ENCODE data around the gene GTPBP6.
"Not testable (repeated sequence)": the region's sequence is repeated elsewhere in the genome, so short reads cannot be mapped to it uniquely, and the experiment has no call there.

The GTPBP6 gene

DNA sequence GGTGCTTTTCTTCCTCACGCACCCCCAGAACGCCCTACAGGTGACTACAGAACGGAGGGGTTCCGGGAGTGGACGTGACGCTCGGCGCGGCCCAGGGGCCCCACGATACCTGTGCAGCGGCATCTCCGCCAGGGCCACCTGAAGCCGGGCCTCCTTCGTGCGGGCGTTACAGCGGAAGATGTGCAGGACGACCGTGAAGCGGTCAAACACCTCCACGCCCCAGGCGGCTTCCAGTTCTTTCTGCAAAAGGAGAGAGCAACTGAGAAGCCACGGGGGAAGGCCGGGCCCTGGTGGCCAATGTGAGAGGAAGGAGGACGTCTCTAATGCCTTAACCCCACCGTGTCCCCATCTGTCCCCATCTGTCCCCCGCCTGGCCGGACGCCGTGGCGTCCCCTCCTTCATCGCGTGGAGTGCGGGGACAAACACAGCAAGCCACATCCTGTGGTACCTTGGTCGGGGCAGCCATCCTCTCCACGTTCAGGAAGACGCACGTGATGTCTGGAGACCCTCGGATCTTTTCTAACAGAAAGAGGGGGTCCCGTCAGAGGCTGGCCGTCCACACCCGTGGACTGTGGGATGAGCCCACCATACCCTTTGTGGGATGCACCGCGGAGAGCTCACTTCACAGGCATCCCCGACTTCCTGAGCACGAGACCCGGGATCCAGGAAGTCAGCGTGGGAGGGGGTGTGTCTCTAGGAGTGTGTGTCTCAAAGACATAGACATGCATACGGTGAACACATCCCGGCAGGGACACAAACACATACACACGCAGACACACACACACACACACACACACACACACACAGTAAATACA is 3.6 kb downstream of the GTPBP6 start:
- no peak for DNase-seq

DNA sequence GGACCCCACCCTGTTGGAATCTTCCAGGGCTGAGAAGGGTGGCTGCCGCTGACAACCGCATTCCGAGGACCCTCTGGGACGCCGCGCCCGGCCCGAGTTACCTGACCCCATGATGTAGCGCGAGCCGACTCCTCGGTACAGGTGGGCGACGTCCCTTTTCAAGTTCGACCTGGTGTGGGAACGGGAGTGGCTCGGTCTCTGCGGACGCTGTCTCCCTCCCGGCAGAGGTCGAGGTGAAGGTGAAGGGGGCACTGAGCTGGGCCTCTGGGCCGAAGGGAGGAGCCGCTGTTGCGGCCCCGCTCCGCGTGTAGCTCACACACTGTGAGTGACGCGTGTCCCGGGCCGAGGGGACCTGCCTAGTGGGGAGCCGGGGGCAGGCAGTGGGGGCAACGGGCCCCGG is 4.5 kb downstream of the GTPBP6 start:
- no peak for DNase-seq

DNA sequence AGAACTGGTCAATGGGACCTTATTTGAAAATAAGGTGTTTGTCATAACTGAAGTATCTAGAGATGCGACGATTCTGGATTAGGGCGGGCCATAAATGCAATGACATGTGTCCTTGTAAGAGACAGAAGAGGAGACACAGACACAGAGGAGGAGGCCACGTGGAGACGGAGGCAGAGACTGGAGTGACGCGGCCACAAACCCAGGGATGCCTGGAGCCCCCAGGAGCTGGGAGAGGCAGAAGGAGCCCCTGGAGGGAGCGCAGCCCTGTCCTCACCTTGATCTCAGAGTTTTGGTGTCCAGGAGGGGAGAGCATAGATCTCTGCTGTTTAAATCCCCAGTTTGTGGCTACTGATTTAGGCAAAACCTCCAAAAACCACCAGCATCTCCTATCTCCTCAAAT is 5.0 kb downstream of the GTPBP6 start:
- DNase-seq = no peak

DNA sequence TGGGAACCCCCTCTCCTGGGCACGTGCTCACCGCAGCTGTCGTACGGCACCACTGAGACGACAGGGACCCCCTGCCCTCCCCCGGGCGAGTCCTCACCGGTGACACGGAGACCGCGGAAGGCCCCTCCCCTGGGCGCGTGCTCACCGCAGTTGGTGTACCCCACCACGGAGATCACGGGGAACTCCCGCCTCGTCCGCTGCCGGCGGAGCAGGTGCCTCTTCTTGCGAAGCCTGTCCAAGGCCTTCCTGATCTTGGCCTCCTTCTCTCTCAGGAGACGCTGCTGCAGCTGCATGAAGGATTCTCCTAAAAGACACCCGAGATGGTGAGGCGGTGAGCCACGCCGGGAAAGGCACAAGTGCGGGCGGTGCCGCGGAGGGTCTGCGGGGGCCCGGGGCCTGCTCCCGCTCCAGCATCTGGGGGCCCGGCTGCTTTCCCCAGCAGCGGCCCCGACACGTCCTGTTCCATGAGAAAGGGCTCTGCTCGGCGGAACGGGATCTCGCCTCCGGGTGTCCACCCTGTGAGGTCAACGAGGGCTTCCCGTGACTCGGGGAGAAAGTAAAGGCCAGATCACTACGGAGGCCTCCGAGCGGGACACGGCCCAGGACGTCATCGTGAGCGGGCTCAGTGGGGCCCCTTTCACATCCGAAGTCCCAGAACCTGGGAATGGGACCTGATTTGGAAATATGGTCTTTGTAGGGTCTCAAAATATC is 5.8 kb downstream of the GTPBP6 start:
- no peak for DNase-seq

DNA sequence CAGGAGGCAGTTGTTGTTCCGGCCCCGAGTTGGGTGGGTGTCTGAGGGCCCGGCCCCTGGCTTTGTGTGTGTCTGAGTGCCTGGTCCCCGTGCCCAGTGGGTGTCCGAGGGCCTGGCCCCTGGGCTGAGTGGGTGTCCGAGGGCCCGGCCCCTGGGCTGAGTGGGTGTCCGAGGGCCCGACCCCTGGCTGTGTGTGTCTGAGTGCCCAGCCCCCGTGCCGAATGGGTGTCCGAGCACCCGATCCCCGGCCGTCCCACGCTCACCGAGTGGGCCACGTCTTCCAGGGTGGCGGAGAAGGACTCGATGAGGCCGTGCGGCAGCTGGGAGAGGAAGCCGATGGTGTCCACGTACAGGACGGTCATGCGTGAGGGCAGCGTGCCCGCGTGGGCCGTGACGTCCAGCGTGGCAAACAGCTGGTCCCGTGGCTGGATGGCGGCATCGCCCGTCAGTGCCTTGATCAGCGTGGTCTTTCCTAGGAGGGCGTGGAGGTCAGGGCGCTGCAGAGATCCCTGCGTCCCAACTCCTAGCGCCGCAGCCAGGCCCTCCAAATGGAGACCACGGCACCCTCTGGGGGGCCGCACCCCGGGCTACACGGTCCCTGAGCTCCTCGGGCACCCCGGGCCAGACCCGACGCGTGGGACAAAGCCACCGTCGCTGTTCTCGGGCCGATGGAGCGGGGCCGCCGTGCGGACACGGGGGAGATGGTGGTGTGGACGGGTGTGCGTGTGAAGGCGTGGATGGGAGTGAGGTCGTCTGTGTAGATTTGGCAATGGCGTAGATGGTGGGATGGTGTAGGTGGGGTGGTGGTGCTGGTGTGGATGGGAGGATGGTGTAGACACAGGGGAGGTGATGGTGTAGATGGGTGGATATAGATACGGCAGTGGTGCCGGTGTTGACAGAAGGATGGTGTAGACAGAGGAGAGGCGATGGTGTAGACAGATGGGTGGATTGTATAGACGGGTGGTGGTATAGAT is 7.2 kb downstream of the GTPBP6 start:
- no peak for DNase-seq

DNA sequence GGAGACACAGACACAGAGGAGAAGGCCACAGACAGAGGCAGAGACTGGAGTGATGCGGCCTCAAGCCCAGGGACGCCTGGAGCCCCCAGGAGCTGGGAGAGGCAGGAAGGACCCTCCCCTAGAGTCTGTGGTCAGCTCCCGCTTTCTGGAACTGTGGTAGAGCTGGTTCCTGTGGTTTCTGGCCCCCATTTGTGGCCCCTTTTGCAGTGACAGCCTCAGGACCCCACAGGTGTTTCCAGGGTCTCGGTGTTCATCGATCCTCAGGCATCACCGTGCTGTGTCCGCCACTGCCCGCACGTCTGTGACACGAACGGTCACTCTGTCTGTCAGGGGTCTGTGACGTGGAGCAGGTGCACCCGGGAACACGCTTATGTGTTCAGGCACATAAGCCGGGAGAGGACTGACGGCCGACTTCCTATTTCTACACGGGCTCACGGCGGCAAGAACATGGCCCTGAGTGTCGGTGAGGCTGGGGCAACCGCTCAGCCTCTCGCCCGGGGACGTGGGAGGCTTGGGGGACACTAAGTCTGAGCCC is 7.9 kb downstream of the GTPBP6 start:
- no peak for DNase-seq

DNA sequence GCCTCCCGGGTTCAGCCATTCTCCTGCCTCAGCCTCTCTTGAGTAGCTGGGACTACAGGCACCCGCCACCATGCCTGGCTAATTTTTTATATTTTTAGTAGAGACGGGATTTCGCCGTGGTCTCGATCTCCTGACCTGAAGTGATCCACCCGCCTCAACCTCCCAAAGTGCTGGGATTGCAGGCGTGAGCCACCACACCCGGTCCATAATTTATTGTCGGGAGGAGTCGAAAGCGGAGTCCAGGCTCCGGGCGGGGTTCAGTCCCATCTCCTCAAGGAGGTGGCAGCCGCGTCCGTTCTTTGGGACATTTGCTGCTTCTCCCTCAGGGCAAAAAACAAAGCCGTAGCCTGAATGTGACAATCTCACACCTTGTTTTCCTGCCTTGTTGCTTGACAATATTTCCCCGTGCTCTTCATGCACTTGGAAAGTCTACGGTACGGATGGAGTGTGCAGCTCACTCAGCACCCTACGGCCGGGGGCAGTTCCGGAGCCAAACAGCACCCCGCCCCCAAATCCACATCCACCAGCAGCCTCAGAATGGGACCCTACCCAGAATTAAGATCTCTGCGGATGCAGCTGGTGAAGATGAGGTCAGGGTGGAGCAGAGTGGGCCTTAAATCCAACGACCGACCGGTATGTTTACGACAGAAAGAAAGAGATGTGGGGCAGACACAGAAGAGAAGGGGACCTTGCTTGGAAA is 9.6 kb downstream of the GTPBP6 start:
- no peak for DNase-seq

DNA sequence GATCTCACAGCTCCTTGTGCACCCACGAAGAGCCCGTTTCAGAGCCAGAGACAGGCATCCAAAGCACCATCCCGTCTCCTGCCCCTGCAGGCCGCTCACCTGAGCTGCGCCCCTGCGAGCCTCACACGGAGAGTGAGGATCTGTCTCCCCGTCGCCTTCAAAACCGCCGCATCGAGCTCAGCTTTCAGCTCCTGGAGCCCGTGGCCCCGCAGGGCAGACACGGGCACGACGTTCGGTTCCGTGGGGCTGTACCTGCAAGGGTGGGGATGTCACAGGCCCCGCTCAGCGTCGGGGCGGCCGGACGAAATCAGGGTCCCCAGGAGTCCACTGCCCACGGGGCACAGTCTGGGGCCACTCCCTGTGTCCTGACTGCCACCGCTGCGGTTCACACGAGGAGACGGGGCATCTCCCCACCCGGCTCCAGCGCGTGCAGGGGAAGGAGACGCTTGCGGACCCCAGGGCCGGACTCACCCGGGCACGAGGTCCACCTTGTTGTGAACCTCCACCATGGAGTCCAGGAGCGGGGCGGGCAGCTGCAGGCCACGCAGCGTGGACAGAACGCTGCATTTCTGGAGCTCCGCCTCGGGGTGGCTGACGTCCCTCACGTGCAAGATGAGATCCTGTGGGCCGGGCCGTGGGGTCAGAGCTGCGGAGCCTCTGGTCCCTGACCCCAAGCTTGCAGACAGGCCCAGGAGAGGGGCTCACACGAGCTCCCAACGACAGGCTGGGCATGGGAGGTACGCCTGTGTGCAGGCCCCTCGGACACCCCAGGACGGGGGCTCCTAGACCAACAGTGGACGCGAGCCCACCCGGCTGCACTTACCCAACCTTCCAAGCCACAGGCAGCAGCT is 11.1 kb downstream of the GTPBP6 start:
- no peak for DNase-seq

DNA sequence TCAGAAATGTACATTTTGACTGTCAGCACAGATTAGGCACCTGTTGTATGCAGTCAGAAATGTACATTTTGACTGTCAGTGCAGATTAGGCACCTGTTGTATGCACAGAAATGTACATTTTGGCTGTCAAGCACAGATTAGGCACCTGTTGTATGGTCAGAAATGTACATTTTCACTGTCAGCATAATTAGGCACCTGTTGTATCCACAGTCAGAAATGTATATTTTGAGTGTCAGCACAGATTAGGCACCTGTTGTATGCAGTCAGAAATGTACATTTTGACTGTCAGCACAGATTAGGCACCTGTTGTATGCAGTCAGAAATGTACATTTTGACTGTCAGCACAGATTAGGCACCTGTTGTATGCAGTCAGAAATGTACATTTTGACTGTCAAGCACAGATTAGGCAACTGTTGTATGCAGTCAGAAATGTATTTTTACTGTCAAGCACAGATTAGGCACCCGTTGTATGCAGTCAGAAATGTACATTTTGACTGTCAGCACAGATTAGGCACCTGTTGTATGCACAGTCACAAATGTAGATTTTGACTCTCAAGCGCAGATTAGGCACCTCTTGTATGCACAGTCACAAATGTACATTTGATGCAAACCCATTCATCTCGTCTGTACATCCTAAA is 11.9 kb downstream of the GTPBP6 start:
- DNase-seq = not testable (repeated sequence)

DNA sequence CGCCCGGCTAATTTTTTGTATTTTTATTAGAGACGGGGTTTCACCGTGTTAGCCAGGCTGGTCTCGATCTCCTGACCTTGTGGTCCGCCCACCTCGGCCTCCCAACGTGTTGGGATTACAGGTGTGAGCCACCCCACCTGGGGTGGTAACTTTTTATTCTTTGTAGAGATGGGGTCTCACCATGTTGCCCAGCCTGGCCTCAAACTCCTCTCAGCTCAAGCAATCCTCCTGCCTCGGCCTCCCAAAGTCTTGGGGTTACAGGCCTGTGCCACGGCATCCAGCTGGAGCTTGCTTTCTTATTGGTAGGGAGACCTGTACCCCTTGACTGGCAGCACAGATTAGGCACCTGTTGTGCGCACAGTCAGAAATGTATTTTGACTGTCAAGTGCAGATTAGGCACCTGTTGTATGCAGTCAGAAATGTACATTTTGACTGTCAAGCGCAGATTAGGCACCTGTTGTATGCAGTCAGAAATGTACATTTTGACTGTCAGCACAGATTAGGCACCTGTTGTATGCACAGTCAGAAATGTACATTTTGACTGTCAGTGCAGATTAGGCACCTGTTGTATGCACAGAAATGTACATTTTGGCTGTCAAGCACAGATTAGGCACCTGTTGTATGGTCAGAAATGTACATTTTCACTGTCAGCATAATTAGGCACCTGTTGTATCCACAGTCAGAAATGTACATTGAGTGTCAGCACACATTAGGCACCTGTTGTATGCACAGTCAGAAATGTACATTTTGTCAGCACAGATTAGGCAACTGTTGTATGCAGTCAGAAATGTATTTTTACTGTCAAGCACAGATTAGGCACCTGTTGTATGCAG is 12.6 kb downstream of the GTPBP6 start:
- DNase-seq = not testable (repeated sequence)

DNA sequence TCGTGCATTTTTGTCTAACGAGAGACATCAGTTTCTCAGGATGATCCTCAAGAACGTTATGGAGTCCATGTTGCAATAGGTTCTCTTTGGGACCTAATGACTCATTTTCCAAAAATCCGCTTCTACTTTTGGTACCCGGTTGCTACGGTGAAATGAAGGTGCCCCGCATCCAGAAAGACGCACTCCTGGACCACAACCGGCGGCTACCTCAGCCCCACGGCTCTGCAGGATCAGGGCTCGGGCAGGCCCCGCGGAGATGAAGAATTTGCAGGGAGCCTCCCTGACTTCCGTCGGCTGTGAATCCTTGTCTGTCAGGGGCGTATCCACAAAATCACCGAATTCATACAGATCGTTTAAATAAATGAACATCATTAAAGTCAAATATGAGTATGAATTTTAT is 15.6 kb downstream of the GTPBP6 start:
- DNase-seq = no peak

DNA sequence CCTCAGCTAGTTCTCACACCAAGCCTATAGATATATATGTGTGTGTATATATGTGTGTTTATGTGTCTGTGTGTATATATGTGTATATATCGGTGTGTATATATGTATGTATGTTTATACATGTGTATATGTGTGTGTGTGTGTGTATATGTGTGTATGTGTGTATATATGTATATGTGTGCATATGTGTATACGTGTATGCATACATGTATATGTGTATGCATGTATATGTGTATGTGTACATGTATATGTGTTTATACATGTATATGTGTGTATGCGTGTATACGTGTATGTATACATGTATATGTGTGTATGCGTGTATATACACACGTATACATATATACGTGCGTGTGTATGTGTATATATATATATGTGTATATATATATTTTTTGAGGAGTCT is 18.3 kb downstream of the GTPBP6 start:
- no peak for DNase-seq

DNA sequence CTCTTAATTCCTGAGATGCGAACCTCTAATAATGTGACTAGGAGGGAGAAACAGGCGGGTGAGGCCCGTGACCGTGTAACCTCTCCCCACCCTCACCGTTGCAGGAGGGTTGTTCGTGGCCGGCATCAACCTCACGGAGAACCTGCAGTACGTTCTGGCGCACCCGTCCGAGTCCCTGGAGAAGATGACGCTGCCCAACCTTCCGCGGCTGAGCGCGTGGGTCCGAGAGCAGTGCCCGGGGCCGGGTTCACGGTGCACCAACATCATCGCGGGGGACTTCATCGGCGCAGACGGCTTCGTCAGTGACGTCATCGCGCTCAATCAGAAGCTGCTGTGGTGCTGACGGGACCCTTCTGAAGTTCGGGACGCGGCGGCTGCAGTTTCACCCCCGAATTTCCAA is 19.6 kb downstream of the GTPBP6 start:
- no peak for DNase-seq

DNA sequence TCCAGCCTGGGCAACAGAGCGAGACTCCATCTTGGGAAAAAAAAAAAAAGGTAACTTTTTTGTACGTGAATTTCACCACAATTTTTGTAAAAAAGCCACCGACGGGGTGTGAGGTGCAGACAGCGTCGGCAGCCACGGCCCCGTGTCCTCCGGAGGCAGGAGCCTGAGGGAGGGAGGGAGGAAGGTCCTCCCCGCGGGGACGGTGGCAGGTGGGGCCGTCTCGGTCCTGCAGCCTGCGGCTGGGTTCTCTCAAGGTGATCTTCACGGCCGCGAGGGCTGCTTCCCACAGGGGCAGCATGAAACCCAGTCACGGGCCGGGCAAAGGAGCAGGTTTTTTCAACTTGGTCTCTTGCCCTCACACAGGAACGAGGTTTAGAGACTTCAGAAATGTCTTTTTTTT is 23.5 kb downstream of the GTPBP6 start:
- DNase-seq = no peak

DNA sequence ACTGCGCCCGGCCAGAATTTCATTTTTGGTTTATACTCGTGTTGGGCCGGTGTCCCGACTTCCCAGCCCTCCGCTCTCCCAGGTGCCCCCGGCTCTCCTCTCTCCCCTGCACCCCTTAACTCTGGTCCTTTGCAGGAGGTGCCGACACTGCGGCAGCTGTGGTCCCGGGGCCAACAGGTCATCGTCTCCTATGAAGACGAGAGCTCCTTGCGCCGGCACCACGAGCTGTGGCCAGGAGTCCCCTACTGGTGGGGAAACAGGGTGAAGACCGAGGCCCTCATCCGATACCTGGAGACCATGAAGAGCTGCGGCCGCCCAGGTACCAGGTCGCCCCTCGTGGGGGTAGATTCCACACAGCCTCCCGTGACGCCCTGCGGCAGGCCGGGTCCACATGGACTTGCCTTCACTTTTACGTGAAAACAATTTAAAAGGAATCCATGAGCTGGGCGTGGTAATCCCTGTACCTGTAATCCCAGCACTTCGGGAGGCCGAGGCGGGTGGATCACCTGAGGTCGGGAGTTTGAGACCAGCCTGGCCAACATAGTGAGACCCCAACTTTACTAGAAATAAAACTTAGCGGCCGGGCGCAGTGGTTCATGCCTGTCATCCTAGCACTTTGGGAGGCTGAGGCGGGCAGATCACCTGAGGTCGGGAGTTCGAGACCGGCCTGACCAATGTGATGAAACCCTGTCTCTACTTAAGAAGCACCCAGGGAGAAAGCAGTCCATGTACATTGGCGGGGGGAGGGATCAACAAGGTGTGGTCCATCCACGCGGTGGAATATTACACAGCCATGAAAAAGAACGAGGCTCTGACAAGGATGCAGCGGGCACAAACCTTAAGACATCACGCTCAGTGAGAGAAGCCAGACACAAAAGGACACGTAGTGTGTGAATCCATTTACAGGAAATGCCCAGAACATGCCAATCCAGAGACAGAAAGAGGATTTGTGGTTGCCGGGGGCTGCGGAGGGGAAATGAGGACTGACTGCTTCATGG is 25.4 kb downstream of the GTPBP6 start:
- DNase-seq = no peak

DNA sequence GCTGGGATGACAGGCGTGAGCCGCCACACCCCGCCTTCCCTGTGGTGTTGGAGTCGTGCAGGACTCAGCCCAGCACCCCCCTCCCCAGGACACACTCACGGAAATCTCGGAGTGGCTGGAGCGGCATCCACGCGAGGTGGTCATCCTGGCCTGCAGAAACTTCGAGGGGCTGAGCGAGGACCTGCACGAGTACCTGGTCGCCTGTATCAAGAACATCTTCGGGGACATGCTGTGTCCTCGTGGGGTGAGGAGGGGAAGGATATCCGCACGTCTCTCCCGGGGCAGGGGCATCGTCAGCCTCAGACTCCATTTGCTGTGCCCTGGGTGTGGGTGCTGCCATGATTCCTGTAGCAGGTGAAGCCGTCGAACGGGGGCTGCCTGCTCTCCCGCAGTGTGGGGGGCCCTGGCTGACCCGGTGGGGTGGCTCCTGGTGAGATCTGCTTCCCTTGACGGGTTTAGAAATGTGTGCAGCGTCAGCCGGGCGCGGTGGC is 27.1 kb downstream of the GTPBP6 start:
- DNase-seq = no peak

DNA sequence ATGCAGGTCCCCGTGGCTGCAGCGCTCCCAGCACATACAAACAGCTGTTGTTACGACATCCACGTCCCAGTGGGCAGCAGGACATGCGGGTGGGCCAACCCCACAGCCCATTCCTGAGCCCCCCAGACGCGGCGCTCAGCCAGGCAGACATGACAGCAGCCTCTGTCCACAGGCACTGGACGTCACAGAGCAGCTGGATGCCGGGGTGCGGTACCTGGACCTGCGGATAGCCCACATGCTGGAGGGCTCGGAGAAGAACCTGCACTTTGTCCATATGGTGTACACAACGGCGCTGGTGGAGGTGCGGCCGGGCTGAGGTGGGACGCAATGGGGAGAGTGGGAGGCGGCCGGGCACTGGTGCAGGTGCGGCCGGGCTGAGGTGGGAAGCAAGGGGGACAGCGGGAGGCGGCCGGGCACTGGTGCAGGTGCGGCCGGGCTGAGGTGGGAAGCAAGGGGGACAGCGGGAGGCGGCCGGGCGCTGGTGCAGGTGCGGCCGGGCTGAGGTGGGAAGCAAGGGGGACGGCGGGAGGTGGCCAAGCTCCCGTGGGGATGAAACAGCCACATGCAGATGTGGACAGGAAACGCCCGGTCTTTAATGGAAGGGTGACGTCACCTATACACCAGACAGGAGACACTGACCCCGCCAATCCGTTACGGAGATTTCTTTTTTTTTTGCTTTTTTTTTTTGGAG is 28.0 kb downstream of the GTPBP6 start:
- no peak for DNase-seq

DNA sequence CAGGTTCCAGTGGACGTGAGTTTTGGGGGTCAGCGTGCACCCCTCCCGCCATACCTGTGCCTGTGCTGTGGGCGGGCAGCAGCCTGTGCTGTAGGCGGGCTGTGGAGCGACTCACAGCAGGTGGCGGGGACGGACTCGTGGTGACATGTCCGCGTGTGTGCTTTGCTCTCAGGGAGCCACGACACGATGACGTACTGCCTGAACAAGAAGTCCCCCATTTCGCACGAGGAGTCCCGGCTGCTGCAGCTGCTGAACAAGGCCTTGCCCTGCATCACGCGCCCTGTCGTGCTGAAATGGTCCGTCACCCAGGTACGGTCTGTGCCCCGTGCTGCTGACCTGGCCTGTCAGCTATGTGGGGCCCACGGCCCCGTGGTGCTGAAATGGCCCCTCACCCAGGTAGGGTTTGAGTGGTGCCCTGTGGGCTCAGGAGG is 30.0 kb downstream of the GTPBP6 start:
- no peak for DNase-seq
